ENCODE measurements around the gene IL1R2.

The IL1R2 gene

GRCh38 chr2:101974663-101975062, 17.1 kb upstream of the IL1R2 start:
- peak in 3 of 51 donors; percentile 14 to 27 (median 18) for DNase-seq

- DNase-seq: no peak
Measured at GRCh38 chr2:101975171-101975870, 16.4 kb upstream of the IL1R2 start.

- no peak for DNase-seq
Measured at GRCh38 chr2:101976891-101977290, 14.9 kb upstream of the IL1R2 start.

DNA sequence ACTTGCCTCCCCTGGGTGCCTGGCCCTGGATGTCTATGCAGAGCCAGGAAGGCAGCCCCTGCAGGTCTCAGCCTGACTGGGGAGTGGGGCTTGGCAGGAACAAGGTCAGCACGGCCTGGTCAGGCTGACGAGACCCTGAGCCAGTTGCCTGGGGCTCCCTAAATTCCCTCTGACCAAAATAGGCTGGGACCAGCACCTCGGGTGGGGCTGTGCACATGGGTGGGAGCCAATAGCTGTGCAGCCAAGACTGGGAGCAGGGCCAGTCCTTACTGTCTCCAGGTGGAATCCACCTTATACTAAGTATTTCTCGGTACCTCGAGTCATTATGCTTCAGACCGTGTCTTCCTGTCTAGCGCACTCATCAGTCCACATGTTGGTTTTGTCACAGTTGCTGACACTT, 11.4 kb upstream of the IL1R2 start:
- no peak for DNase-seq

DNA sequence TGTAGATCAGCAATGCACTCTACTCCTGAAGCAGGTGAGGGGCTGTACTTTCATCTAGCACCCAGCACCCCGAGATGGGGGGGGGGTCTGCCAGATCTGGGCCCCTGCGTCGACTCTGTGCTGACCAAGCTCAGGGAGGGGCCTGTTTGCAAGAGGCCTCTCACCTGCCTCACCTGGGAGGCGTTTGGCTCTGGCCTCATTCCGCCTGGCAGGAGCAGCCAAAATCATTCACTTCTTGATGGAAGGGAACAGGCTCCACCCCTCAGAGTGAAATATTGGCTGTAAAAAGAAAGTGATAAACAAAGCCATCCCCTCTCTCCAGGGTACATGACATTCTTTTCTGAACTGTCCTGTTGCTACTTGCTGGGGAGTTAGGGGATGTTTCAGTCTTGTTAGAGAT, 10.7 kb upstream of the IL1R2 start:
- DNase-seq: no peak

GRCh38 chr2:101981504-101981903, 10.3 kb upstream of the IL1R2 start:
- no peak for DNase-seq

DNA sequence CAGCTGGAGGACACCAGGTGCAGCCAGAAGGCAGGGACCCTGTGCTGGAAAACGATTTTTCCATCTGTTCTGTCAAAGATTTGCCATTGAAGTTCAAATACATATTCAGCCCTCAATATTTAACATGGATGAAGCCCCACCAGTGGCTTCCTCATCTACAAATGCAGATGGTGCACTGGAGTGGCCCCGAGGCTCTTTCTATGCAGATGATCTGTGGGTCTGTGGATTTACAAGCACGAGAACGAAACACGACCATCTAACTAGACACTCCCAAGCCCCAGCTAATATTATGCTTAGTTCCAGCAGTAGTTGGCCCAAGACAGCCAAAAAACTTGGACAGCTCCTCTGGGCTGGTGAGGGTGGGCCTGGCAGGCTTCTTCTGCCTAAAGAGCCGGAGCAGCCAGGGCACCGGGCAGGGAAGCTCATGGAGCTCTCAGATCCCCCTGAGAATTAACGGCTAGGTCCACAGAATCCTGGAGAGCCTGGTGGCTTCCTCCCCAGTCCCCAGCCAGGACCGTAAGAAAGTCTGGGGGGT, 9.2 kb upstream of the IL1R2 start:
- DNase-seq: no peak

- DNase-seq: peak in 5 of 51 donors; percentile 4 to 29 (median 17)
Measured at GRCh38 chr2:101983486-101983885, 8.3 kb upstream of the IL1R2 start.

DNA sequence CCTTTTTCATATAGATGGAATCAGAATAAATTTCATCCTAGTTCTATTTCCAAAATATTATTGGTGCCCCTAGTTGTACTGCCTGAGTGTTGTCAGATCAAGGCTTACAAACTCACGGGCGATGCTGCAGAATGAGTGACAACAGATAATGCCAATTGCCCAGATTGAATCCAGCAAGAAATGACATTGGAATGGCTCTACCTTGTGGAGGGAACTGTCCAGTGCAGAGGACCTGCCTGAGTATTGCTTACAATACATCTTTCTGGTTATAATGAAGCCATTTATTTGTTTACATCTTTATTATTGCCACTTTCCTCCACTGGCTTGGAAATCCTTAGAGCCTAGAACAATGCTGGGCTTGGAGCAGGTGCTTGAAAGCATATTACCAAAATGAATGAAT, 7.8 kb upstream of the IL1R2 start:
- peak in 2 of 51 donors; percentile 5 for DNase-seq

GRCh38 chr2:101984656-101985055, 7.1 kb upstream of the IL1R2 start:
- no peak for DNase-seq

DNA sequence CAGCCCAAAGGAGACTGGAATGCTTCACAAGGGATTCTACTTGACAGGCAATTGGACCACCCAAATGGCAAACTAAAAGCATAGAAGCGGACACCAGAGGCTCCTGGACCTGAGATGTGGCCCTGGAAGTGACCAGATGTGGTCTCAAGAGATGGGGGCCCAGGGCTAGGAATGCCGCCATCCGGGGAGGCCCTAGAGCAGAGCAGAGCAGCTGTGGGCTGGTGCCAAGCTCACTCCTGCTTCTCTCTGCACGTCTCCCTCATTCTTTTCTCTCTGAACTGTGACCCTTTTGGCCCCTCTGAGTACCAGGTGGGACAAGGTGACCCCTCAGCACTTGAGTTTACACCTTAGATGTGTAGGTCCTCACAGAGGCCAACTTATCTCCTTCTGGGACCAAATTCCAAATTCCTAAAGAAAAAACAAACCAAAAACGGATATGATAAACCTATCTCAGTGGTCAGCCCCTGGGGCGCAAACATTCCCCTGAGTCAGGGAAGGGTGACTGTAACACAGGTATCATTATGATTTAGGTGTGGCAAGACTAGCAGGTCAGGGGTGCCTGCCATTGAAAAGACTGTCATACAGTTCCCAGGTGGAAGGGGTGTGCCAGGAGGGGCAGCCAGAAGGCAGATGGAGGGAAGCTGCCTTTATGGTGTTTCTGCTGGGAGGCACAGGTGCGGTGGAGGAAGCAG, 6.5 kb upstream of the IL1R2 start:
- DNase-seq: no peak

GRCh38 chr2:101985793-101986164, 6.0 kb upstream of the IL1R2 start:
- no peak for DNase-seq

GRCh38 chr2:101986376-101986775, 5.4 kb upstream of the IL1R2 start:
- no peak for DNase-seq

DNA sequence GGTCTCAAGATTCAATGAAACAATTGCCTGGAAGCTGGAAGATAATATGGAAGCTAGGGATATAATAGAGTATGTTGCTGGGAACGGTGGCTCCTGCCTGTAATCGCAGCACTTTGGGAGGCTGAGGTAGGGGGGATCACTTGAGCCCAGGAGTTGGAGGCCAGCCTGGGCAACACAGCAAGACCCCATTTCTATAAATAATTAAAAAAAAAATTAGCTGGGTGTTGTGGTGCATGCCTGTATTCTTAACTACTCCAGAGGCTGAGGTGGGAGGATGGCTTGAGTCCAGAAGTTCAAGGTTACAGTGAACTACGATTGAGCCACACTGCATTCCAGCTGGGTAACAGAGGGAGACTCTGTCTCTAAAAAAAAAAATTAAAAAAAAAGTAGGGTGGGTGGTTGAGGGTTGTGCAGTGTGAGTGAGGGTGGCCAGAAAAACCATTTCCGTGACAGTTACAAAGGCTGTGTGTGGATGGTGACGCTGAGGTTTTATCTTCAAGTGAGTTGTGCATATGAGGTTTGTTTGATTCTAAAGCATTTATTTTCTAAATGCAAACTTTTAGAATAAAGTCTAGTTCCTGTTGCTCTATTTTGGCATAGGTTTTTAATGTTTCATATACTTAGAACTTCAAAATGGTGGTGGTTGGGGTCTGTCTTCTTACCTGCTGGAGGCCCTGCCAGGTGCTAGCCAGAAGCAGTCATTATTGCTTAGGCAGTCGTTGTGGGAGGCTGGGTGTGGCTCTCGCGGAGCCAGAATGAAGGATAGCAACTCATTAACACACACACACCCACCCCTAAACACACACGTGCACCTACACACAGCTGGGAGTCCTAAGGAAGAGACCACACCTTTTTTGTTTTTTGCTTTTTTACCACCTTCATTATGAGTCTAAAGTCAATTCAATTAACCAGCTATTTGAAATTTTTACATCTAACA, 4.7 kb upstream of the IL1R2 start:
- no peak for DNase-seq

DNA sequence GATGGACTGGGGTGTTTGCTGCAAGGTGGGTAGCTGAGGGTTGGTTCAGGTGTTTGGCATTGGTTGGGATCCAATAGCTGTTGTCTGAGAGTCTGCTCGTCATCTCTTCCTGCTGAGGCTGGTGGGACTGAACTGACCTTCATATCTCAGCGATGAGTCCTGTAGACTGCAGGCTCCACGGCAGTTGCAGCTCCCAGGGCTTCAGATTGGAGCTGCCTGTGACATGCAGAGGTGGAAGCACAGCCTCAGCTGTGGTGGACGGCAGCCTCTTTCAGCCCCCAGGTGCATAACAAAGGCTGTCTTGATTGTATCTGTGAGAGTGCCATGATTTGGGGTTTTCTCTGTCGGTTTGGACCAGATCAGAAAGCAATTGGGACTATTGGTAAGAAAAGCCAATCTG, 3.9 kb upstream of the IL1R2 start:
- DNase-seq: no peak

DNA sequence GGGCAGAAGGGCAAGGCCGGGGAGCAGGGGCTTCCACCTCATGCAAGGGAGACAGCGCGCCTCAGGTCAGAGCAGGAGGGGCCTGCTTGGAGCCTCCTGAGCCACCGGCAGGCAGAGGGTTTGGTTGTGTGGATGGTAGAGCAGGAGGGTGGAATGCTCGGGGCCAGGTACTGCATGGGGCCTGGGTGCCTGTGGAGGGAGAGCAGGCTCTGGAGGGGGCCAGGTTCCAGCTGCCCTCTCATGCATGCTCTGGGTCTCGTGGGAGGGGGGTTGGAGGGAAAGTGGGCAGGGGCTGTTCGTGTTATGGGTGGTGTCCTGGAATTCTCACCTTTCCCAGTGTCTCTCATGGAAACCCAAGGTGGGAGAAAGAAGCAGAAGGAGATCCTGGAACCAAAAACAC, 3.2 kb upstream of the IL1R2 start:
- DNase-seq: no peak

DNA sequence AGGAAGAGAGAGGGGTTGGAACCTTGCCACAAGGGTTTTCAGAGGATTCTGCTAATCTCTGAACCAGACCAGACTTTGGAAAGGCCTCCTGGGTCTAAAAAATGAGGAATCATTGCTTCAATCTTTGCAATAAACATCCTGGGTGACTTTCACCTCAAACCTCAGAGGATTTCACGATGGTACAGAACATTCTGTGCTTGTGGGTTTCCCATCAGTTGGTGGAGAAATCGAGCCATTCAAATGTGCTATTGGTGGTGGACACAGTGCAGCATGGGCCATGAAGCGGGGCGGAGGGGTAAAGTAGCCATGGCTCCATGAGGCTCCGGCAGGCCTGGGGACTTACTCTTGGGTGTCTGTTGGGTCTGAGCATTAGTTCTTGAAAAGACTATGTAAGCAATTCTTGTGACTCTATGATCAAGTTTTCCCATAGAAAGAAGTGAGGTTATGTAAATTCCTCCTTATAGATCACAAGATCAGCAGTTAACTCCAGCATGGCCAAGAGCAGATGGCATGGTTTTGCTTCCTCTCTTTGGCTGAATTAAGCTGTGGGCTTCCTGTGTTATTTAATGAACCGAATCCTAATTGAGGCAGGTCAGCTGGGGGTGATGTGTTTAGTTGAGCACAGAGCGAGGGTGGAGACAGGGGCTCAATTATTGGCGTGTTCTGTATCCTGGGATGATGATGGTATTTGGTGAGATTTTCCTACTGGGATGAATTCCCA, 1.9 kb upstream of the IL1R2 start:
- no peak for DNase-seq

- no peak for DNase-seq
Measured at GRCh38 chr2:101993772-101994171, 2.0 kb downstream of the IL1R2 start.

GRCh38 chr2:101995019-101995418, 3.3 kb downstream of the IL1R2 start:
- DNase-seq: no peak

DNA sequence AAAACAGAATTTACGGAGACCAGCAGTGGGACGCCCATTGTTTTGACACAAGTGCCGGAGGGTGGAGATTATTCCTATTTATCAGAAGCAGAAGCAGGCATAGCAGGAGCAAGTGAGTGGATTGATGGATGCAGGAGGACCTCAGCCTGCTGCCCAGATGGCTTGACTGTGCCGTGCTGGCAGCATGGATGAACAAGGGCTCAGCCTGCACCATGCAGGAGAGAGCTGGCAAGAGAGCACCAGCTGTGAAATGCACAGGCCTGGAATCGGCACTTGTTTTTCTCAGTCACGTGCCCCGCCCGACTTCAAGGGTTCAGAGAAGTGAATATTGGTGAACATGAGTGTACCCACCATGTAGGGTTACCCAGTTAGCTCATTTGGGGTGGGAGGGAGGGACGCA, 4.0 kb downstream of the IL1R2 start:
- no peak for DNase-seq

DNA sequence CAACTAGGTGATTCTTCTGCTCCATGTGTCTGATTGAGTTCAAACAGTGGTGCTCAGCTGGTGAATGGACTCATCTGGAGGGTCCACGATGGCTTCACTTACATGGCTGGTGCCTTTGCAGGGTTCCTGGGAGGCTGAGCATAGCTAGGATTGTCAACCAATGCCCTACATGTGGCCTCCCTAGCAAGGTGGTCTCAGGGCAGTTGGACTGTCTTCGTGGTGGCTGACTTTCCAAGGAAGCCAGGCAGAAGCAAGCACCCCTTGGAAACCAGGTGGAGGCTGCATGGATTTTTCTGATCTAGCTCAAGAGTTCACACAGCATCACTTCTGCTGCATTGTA, 6.8 kb downstream of the IL1R2 start:
- no peak for DNase-seq

All from hypothalamus (tissue), 51 donors.